ENCODE measurements around the gene PHC2.
"Not testable (repeated sequence)": the region's sequence is repeated elsewhere in the genome, so short reads cannot be mapped to it uniquely, and the experiment has no call there.

The PHC2 gene

GRCh38 chr1:33298623-33299277 lies 132.1 kb downstream of the PHC2 start:
- Histone ChIP-seq H3K36me3 (ENCODE audit: control insufficient read depth in 2 of 2, insufficient read depth in 2 of 2, low read length in 2 of 2) (peaks cover 9 to 16% of the 10 kb centered on the region in 2 donors), H3K27ac (ENCODE audit: low read length) (no peak overlapping the region), H3K4me1 (ENCODE audit: control insufficient read depth, insufficient read depth, low read length) (peaks cover 31% of the 10 kb centered on the region), H3K4me3 (ENCODE audit: low read length in 2 of 2) (no peak overlapping the region), H3K9ac (ENCODE audit: low read length in 2 of 2) (no peak overlapping the region), H3K9me3 (ENCODE audit: control insufficient read depth in 2 of 2, low read length in 2 of 2) (no peaks in the 10 kb centered on the region), H3K27me3 (ENCODE audit: control insufficient read depth in 1 of 2, insufficient read depth in 2 of 2, low read length in 2 of 2) (no peaks in the 10 kb centered on the region)

GRCh38 chr1:33297911-33298622 lies 132.8 kb downstream of the PHC2 start:
- Histone ChIP-seq H3K36me3 (ENCODE audit: control insufficient read depth in 2 of 2, insufficient read depth in 2 of 2, low read length in 2 of 2) (peaks cover 11 to 20% of the 10 kb centered on the region in 2 donors), H3K9ac (ENCODE audit: low read length in 2 of 2) (no peak overlapping the region), H3K27me3 (ENCODE audit: control insufficient read depth in 1 of 2, insufficient read depth in 2 of 2, low read length in 2 of 2) (no peaks in the 10 kb centered on the region), H3K27ac (ENCODE audit: low read length) (no peak overlapping the region), H3K4me1 (ENCODE audit: control insufficient read depth, insufficient read depth, low read length) (peaks cover 36% of the 10 kb centered on the region), H3K4me3 (ENCODE audit: low read length in 2 of 2) (no peak overlapping the region), H3K9me3 (ENCODE audit: control insufficient read depth in 2 of 2, low read length in 2 of 2) (no peaks in the 10 kb centered on the region)

GRCh38 chr1:33296824-33297223 lies 134.1 kb downstream of the PHC2 start:
- no peaks in the 10 kb centered on the region for H3K27me3 ChIP-seq (ENCODE audit: control insufficient read depth in 1 of 2, insufficient read depth in 2 of 2, low read length in 2 of 2)
- H3K27ac ChIP-seq (ENCODE audit: low read length) = no peak overlapping the region
- peaks cover 41% of the 10 kb centered on the region for H3K4me1 ChIP-seq (ENCODE audit: control insufficient read depth, insufficient read depth, low read length)
- H3K9me3 ChIP-seq (ENCODE audit: control insufficient read depth in 2 of 2, low read length in 2 of 2) = no peaks in the 10 kb centered on the region
- H3K4me3 ChIP-seq (ENCODE audit: low read length in 2 of 2) = no peak overlapping the region
- no peak overlapping the region for H3K9ac ChIP-seq (ENCODE audit: low read length in 2 of 2)
- H3K36me3 ChIP-seq (ENCODE audit: control insufficient read depth in 2 of 2, insufficient read depth in 2 of 2, low read length in 2 of 2) = peaks cover 11 to 17% of the 10 kb centered on the region in 2 donors

GRCh38 chr1:33296082-33296458 lies 134.8 kb downstream of the PHC2 start:
- peaks cover 11 to 17% of the 10 kb centered on the region in 2 donors for H3K36me3 ChIP-seq (ENCODE audit: control insufficient read depth in 2 of 2, insufficient read depth in 2 of 2, low read length in 2 of 2)
- H3K27me3 ChIP-seq (ENCODE audit: control insufficient read depth in 1 of 2, insufficient read depth in 2 of 2, low read length in 2 of 2) = no peaks in the 10 kb centered on the region
- no peak overlapping the region for H3K4me3 ChIP-seq (ENCODE audit: low read length in 2 of 2)
- H3K9ac ChIP-seq (ENCODE audit: low read length in 2 of 2) = peak overlapping the region in 1 of 2 donors; percentile 21
- H3K4me1 ChIP-seq (ENCODE audit: control insufficient read depth, insufficient read depth, low read length) = peaks cover 35% of the 10 kb centered on the region
- peak overlapping the region; percentile 46 for H3K27ac ChIP-seq (ENCODE audit: low read length)
- no peaks in the 10 kb centered on the region for H3K9me3 ChIP-seq (ENCODE audit: control insufficient read depth in 2 of 2, low read length in 2 of 2)

GRCh38 chr1:33295450-33296081 lies 135.3 kb downstream of the PHC2 start:
- no peaks in the 10 kb centered on the region for H3K9me3 ChIP-seq (ENCODE audit: control insufficient read depth in 2 of 2, low read length in 2 of 2)
- H3K27me3 ChIP-seq (ENCODE audit: control insufficient read depth in 1 of 2, insufficient read depth in 2 of 2, low read length in 2 of 2) = no peaks in the 10 kb centered on the region
- peak overlapping the region in 1 of 2 donors; percentile 21 for H3K9ac ChIP-seq (ENCODE audit: low read length in 2 of 2)
- H3K4me3 ChIP-seq (ENCODE audit: low read length in 2 of 2) = no peak overlapping the region
- H3K4me1 ChIP-seq (ENCODE audit: control insufficient read depth, insufficient read depth, low read length) = peaks cover 30% of the 10 kb centered on the region
- H3K36me3 ChIP-seq (ENCODE audit: control insufficient read depth in 2 of 2, insufficient read depth in 2 of 2, low read length in 2 of 2) = peaks cover 11 to 17% of the 10 kb centered on the region in 2 donors
- peak overlapping the region; percentile 46 for H3K27ac ChIP-seq (ENCODE audit: low read length)

- H3K36me3 ChIP-seq (ENCODE audit: control insufficient read depth in 2 of 2, insufficient read depth in 2 of 2, low read length in 2 of 2) = peaks cover 11 to 17% of the 10 kb centered on the region in 2 donors
- H3K27ac ChIP-seq (ENCODE audit: low read length) = peak overlapping the region; percentile 46
Measured at GRCh38 chr1:33295023-33295422, 135.9 kb downstream of the PHC2 start.

GRCh38 chr1:33294071-33295010 lies 136.6 kb downstream of the PHC2 start:
- no peak overlapping the region for H3K27ac ChIP-seq (ENCODE audit: low read length)
- H3K36me3 ChIP-seq (ENCODE audit: control insufficient read depth in 2 of 2, insufficient read depth in 2 of 2, low read length in 2 of 2) = peaks cover 11 to 17% of the 10 kb centered on the region in 2 donors

More at GRCh38 chr1:33295023-33295422, 135.9 kb downstream of the PHC2 start:
- no peak overlapping the region for H3K4me3 ChIP-seq (ENCODE audit: low read length in 2 of 2)
- no peaks in the 10 kb centered on the region for H3K27me3 ChIP-seq (ENCODE audit: control insufficient read depth in 1 of 2, insufficient read depth in 2 of 2, low read length in 2 of 2)
- peaks cover 26% of the 10 kb centered on the region for H3K4me1 ChIP-seq (ENCODE audit: control insufficient read depth, insufficient read depth, low read length)
- H3K9me3 ChIP-seq (ENCODE audit: control insufficient read depth in 2 of 2, low read length in 2 of 2) = no peaks in the 10 kb centered on the region
- no peak overlapping the region for H3K9ac ChIP-seq (ENCODE audit: low read length in 2 of 2)

GRCh38 chr1:33292726-33293340 lies 138.1 kb downstream of the PHC2 start:
- peaks cover 27% of the 10 kb centered on the region for H3K4me1 ChIP-seq (ENCODE audit: control insufficient read depth, insufficient read depth, low read length)
- peak overlapping the region; percentile 24 for H3K27ac ChIP-seq (ENCODE audit: low read length)
- no peak overlapping the region for H3K4me3 ChIP-seq (ENCODE audit: low read length in 2 of 2)
- H3K9ac ChIP-seq (ENCODE audit: low read length in 2 of 2) = no peak overlapping the region
- no peaks in the 10 kb centered on the region for H3K9me3 ChIP-seq (ENCODE audit: control insufficient read depth in 2 of 2, low read length in 2 of 2)
- H3K27me3 ChIP-seq (ENCODE audit: control insufficient read depth in 1 of 2, insufficient read depth in 2 of 2, low read length in 2 of 2) = no peaks in the 10 kb centered on the region
- peaks cover 11 to 20% of the 10 kb centered on the region in 2 donors for H3K36me3 ChIP-seq (ENCODE audit: control insufficient read depth in 2 of 2, insufficient read depth in 2 of 2, low read length in 2 of 2)

More at GRCh38 chr1:33294071-33295010, 136.6 kb downstream of the PHC2 start:
- Histone ChIP-seq H3K4me3 (ENCODE audit: low read length in 2 of 2) (no peak overlapping the region), H3K4me1 (ENCODE audit: control insufficient read depth, insufficient read depth, low read length) (peaks cover 29% of the 10 kb centered on the region), H3K9me3 (ENCODE audit: control insufficient read depth in 2 of 2, low read length in 2 of 2) (no peaks in the 10 kb centered on the region), H3K27me3 (ENCODE audit: control insufficient read depth in 1 of 2, insufficient read depth in 2 of 2, low read length in 2 of 2) (no peaks in the 10 kb centered on the region), H3K9ac (ENCODE audit: low read length in 2 of 2) (no peak overlapping the region)

- H3K9ac ChIP-seq (ENCODE audit: low read length in 2 of 2); H3K27ac ChIP-seq (ENCODE audit: low read length); H3K4me3 ChIP-seq (ENCODE audit: low read length in 2 of 2); H3K27me3 ChIP-seq (ENCODE audit: control insufficient read depth in 1 of 2, insufficient read depth in 2 of 2, low read length in 2 of 2); H3K9me3 ChIP-seq (ENCODE audit: control insufficient read depth in 2 of 2, low read length in 2 of 2): not testable (repeated sequence)
- Histone ChIP-seq H3K36me3 (ENCODE audit: control insufficient read depth in 2 of 2, insufficient read depth in 2 of 2, low read length in 2 of 2) (peaks cover 11 to 14% of the 10 kb centered on the region in 2 donors), H3K4me1 (ENCODE audit: control insufficient read depth, insufficient read depth, low read length) (peaks cover 20% of the 10 kb centered on the region)
Measured at GRCh38 chr1:33290615-33291014, 140.3 kb downstream of the PHC2 start.

GRCh38 chr1:33289858-33290154 lies 141.1 kb downstream of the PHC2 start:
- no peaks in the 10 kb centered on the region for H3K27me3 ChIP-seq (ENCODE audit: control insufficient read depth in 1 of 2, insufficient read depth in 2 of 2, low read length in 2 of 2)
- no peak overlapping the region for H3K27ac ChIP-seq (ENCODE audit: low read length)
- peaks cover 8 to 14% of the 10 kb centered on the region in 2 donors for H3K36me3 ChIP-seq (ENCODE audit: control insufficient read depth in 2 of 2, insufficient read depth in 2 of 2, low read length in 2 of 2)
- peaks cover 14% of the 10 kb centered on the region for H3K4me1 ChIP-seq (ENCODE audit: control insufficient read depth, insufficient read depth, low read length)
- no peaks in the 10 kb centered on the region for H3K9me3 ChIP-seq (ENCODE audit: control insufficient read depth in 2 of 2, low read length in 2 of 2)
- H3K9ac ChIP-seq (ENCODE audit: low read length in 2 of 2) = no peak overlapping the region
- no peak overlapping the region for H3K4me3 ChIP-seq (ENCODE audit: low read length in 2 of 2)

Data from stomach smooth muscle (tissue), 2 donors.